ENCODE results near the gene CREB1. TPM values are rescaled to one million over a fixed set of nuclear protein-coding genes. Genes with fewer than 3 reads are reported as not detected.
"Not testable (repeated sequence)": the region's sequence is repeated elsewhere in the genome, so short reads cannot be mapped to it uniquely, and the experiment has no call there.

The CREB1 gene
- total RNA-seq, 1 donor from 2014 or later: 97.0 TPM

DNA sequence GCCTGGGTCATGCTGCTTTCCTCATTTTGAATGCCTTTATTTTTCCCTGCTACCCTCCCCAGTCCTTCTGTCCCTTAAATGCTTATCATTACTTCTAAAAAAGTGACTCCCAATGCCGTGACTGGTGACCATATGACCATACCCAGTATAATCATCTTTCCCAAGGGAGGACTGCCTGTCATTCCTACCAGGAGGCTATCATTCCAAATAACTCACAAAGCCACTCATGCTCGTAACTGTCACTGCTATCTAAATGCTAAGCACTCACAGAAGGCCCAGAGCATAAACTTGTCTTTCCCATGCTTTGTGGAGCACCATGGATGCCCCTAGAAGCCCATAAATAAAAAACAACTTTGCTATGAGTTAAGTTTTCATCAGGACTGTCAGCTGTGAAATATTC is 38.7 kb upstream of the CREB1 start:
- no peak for DNase-seq (ENCODE audit: low spot score in 2 of 2, unreplicated experiment in 2 of 2)
- no peaks in the 10 kb centered on the region for H3K9me3 Mint-ChIP-seq
- H3K36me3 Mint-ChIP-seq: no peaks in the 10 kb centered on the region
- H3K27ac Mint-ChIP-seq: no peak overlapping the region
- TF ChIP-seq, protein P1, sequence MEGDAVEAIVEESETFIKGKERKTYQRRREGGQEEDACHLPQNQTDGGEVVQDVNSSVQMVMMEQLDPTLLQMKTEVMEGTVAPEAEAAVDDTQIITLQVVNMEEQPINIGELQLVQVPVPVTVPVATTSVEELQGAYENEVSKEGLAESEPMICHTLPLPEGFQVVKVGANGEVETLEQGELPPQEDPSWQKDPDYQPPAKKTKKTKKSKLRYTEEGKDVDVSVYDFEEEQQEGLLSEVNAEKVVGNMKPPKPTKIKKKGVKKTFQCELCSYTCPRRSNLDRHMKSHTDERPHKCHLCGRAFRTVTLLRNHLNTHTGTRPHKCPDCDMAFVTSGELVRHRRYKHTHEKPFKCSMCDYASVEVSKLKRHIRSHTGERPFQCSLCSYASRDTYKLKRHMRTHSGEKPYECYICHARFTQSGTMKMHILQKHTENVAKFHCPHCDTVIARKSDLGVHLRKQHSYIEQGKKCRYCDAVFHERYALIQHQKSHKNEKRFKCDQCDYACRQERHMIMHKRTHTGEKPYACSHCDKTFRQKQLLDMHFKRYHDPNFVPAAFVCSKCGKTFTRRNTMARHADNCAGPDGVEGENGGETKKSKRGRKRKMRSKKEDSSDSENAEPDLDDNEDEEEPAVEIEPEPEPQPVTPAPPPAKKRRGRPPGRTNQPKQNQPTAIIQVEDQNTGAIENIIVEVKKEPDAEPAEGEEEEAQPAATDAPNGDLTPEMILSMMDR (IDR thresholded peaks at IDR 0.05; ENCODE audit: unreplicated experiment): no peak
- no peak overlapping the region for H3K4me3 Mint-ChIP-seq
- peaks cover 54% of the 10 kb centered on the region for H3K27me3 Mint-ChIP-seq (ENCODE audit: low read depth)
- H3K4me1 Mint-ChIP-seq: peaks cover 4% of the 10 kb centered on the region

DNA sequence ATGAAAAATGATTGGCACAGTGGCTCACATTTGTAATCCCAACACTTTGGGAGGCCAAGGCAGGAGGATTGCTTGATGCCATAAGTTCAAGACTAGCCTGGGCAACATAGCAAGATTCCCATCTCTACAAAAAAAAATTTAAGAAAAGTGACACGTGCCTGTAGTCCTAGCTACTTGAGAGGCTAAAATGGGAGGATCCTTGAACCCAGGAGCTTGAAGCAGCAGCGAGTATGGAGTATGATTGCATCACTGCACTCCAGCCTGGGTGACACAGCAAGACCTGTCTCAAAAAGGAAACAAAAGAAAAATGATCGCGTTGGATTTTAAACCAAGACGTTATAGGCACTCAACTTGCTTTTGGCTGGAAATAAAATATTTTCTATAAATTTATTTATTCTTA is 37.8 kb upstream of the CREB1 start:
- Mint-ChIP-seq H3K36me3 (no peaks in the 10 kb centered on the region), H3K4me3 (no peak overlapping the region), H3K27me3 (ENCODE audit: low read depth) (peaks cover 58% of the 10 kb centered on the region), H3K9me3 (no peaks in the 10 kb centered on the region), H3K27ac (no peak overlapping the region), H3K4me1 (peaks cover 4% of the 10 kb centered on the region)
- TF ChIP-seq, protein P1 (IDR thresholded peaks at IDR 0.05; ENCODE audit: unreplicated experiment): no peak
- no peak for DNase-seq (ENCODE audit: low spot score in 2 of 2, unreplicated experiment in 2 of 2)

DNA sequence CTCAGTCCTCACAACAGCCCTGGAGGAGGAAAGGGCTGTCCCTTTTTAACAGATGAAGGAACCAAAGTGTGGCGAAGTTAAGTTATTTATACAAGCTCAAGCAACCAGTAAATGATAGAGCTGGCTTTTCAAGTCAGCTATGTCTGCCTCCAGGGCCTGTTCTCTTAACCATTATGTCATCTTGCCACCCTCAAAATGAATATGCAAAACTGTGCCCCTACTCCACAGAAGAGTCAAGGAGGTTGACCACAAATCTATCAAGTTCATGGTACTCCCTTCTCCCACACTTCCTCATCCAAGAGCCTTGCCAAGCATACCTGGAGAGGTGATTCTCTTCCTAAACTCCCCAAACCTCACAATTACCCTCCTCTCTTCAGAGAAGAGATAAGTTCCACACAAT is 37.3 kb upstream of the CREB1 start:
- H3K27me3 Mint-ChIP-seq (ENCODE audit: low read depth): peaks cover 58% of the 10 kb centered on the region
- no peaks in the 10 kb centered on the region for H3K9me3 Mint-ChIP-seq
- H3K4me1 Mint-ChIP-seq: peaks cover 4% of the 10 kb centered on the region
- no peak overlapping the region for H3K27ac Mint-ChIP-seq
- no peaks in the 10 kb centered on the region for H3K36me3 Mint-ChIP-seq
- DNase-seq (ENCODE audit: low spot score in 2 of 2, unreplicated experiment in 2 of 2): no peak
- no peak overlapping the region for H3K4me3 Mint-ChIP-seq
- TF ChIP-seq, protein P1 (IDR thresholded peaks at IDR 0.05; ENCODE audit: unreplicated experiment): no peak

DNA sequence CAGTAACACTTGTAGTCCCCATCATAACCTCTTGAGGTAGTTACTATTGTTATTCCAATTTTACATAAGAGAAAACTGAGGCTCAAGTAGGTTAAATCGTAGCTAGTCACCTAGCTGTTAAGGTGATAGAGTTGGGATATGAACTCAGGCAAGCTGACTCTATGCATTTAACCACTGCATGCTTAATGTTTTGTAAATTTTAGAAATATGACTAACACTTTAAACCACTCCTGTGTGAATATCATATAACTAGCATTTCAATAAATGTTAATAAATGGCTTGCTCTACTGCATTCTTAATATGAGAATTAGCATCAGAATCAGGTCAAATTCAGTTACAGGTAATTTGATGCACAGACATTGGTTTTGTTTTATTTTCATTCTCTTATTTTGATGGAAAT is 35.6 kb upstream of the CREB1 start:
- H3K4me3 Mint-ChIP-seq: no peak overlapping the region
- no peaks in the 10 kb centered on the region for H3K36me3 Mint-ChIP-seq
- no peaks in the 10 kb centered on the region for H3K9me3 Mint-ChIP-seq
- TF ChIP-seq, protein P1 (IDR thresholded peaks at IDR 0.05; ENCODE audit: unreplicated experiment): no peak
- peaks cover 6% of the 10 kb centered on the region for H3K4me1 Mint-ChIP-seq
- H3K27me3 Mint-ChIP-seq (ENCODE audit: low read depth): peaks cover 55% of the 10 kb centered on the region
- DNase-seq (ENCODE audit: low spot score in 2 of 2, unreplicated experiment in 2 of 2): no peak
- no peak overlapping the region for H3K27ac Mint-ChIP-seq

DNA sequence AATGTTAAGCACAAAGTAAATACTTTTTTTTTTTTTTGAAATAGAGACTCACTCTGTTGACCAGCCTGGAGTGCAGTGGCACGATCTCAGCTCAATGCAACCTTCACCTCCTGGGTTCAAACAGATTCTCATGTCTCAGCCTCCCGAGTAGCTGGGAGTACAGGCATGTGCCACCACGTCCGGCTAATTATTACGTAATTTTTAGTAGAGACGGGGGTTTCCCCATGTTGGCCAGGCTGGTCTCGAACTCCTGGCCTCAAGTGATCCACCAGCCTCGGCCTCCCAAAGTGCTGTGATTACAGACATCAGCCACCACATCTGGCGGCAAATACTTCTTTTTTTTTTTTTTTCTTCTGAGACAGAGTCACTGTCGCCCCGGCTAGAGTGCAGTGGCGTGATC is 32.8 kb upstream of the CREB1 start:
- H3K4me3 Mint-ChIP-seq: not testable (repeated sequence)

DNA sequence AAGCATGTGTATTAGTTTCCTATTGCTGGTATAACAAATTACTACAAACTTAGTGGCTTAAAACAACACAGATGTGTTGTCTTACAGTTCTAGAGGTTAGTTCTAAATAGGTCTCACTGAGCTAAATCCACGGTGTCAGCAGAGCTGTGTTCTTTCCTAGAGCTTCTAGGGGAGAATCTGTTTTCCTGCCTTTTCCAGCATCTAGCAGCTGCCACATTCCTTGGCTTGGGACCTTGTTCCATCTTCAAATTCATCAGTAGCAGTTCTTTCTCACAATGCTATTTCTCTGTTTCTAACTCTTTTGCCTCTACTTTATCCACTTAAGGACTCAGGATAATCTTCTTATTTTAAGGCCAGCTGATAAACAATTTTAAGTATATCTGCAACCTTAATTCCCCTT is 32.2 kb upstream of the CREB1 start:
- no peaks in the 10 kb centered on the region for H3K36me3 Mint-ChIP-seq
- H3K4me1 Mint-ChIP-seq: peaks cover 4% of the 10 kb centered on the region
- no peak overlapping the region for H3K27ac Mint-ChIP-seq
- H3K4me3 Mint-ChIP-seq: no peak overlapping the region
- no peaks in the 10 kb centered on the region for H3K9me3 Mint-ChIP-seq
- H3K27me3 Mint-ChIP-seq (ENCODE audit: low read depth): peaks cover 35% of the 10 kb centered on the region
- TF ChIP-seq, protein P1 (IDR thresholded peaks at IDR 0.05; ENCODE audit: unreplicated experiment): no peak
- DNase-seq (ENCODE audit: low spot score in 2 of 2, unreplicated experiment in 2 of 2): no peak

More for the DNA sequence above, 32.8 kb upstream of the CREB1 start:
- not testable (repeated sequence) for H3K36me3 Mint-ChIP-seq; H3K9me3 Mint-ChIP-seq; H3K4me1 Mint-ChIP-seq; H3K27ac Mint-ChIP-seq; DNase-seq (ENCODE audit: low spot score in 2 of 2, unreplicated experiment in 2 of 2)
- peaks cover 38% of the 10 kb centered on the region for H3K27me3 Mint-ChIP-seq (ENCODE audit: low read depth)

Measured in mesothelial cell of epicardium (in vitro differentiated cells).